CD4-positive, alpha-beta T cell treated with Interleukin-4 for 4 hours (primary cell): ENCODE results near the gene SETD2.
"Not testable (repeated sequence)": the region's sequence is repeated elsewhere in the genome, so short reads cannot be mapped to it uniquely, and the experiment has no call there.

ENCODE experiments used
- DNase-seq: peaks from one replicate; pipeline ENCODE4 v3.0.0-alpha.2; 2020

The SETD2 gene

GRCh38 chr3:47031041-47031440 is 132.9 kb downstream of the SETD2 start:
- not testable (repeated sequence) for DNase-seq

GRCh38 chr3:47028667-47029066 is 135.2 kb downstream of the SETD2 start:
- DNase-seq, result no peak

- no peak for DNase-seq
These were observed 135.8 kb downstream of the SETD2 start for GRCh38 chr3:47028146-47028545.

GRCh38 chr3:47026432-47026831 is 137.5 kb downstream of the SETD2 start:
- DNase-seq, result not testable (repeated sequence)

GRCh38 chr3:47024932-47025331 is 139.0 kb downstream of the SETD2 start:
- no peak for DNase-seq

- DNase-seq, result no peak
These were observed 141.3 kb downstream of the SETD2 start for GRCh38 chr3:47022641-47023071.

- no peak for DNase-seq
These were observed 143.6 kb downstream of the SETD2 start for GRCh38 chr3:47020311-47020710.

GRCh38 chr3:47019201-47019600 is 144.7 kb downstream of the SETD2 start:
- DNase-seq, result peak; percentile 56

GRCh38 chr3:47018269-47018611 is 145.7 kb downstream of the SETD2 start:
- DNase-seq, result no peak

- DNase-seq, result no peak
These were observed 146.2 kb downstream of the SETD2 start for GRCh38 chr3:47017504-47018268.

GRCh38 chr3:47016934-47017435 is 146.9 kb downstream of the SETD2 start:
- DNase-seq, result peak; percentile 55

- DNase-seq, result no peak
These were observed 147.6 kb downstream of the SETD2 start for GRCh38 chr3:47016086-47016933.

GRCh38 chr3:47015151-47015550 is 148.8 kb downstream of the SETD2 start:
- no peak for DNase-seq

GRCh38 chr3:47014036-47014435 is 149.9 kb downstream of the SETD2 start:
- DNase-seq, result no peak

- no peak for DNase-seq
These were observed 150.7 kb downstream of the SETD2 start for GRCh38 chr3:47013231-47013630.

- DNase-seq, result no peak
These were observed 151.3 kb downstream of the SETD2 start for GRCh38 chr3:47012342-47013230.

- DNase-seq, result no peak
These were observed 152.5 kb downstream of the SETD2 start for GRCh38 chr3:47011371-47011770.

- no peak for DNase-seq
These were observed 153.0 kb downstream of the SETD2 start for GRCh38 chr3:47010910-47011309.

GRCh38 chr3:47010111-47010712 is 153.7 kb downstream of the SETD2 start:
- DNase-seq, result no peak

GRCh38 chr3:47009225-47010110 is 154.4 kb downstream of the SETD2 start:
- peak; percentile 72 for DNase-seq

- DNase-seq, result no peak
These were observed 155.1 kb downstream of the SETD2 start for GRCh38 chr3:47008851-47009224.
